CD14-positive monocyte (primary cell): Measurements from ENCODE around the gene SUFU. TPM values are rescaled to one million over a fixed set of nuclear protein-coding genes. Genes with fewer than 3 reads are reported as not detected.

Experiments
- DNase-seq, 3 donors: peaks; one replicate each; pipeline ENCODE4 v3.0.0-alpha.2; 2011 to 2022
- H2AFZ ChIP-seq: 2 replicates; pipeline ENCODE4 v1.6.0; 2012; ENCODE audit warnings: mild to moderate bottlenecking, low read depth, low read length, inconsistent platforms; ENCODE audit not compliant: insufficient read depth, poor library complexity, severe bottlenecking
- H3K27ac ChIP-seq, 2 donors: 1 replicate in 1 of 2; 2 replicates in 1 of 2; pipeline ENCODE4 v1.5.1; 2012 to 2013; ENCODE audit warnings: low read length in 2 of 2, control low read depth in 1 of 2, inconsistent platforms in 1 of 2, low read depth in 1 of 2, mild to moderate bottlenecking in 1 of 2
- H3K27me3 ChIP-seq, 2 donors: one replicate each; pipeline versions ENCODE4 v1.6.0 to v1.6.1; 2011 to 2013; ENCODE audit warnings: low read length in 2 of 2; ENCODE audit not compliant: control insufficient read depth in 2 of 2, insufficient read depth in 2 of 2
- H3K36me3 ChIP-seq, 2 donors: replicated peaks in 1 of 2; 1 replicate in 1 of 2; 2 replicates in 1 of 2; pipeline versions ENCODE4 v1.5.1 to v1.6.1; 2012 to 2013; ENCODE audit warnings: low read length in 2 of 2, control low read depth in 1 of 2, inconsistent platforms in 1 of 2, mild to moderate bottlenecking in 1 of 2; ENCODE audit not compliant: insufficient read depth in 2 of 2, control insufficient read depth in 1 of 2
- H3K4me1 ChIP-seq, 2 donors: 1 replicate in 1 of 2; 2 replicates in 1 of 2; pipeline versions ENCODE4 v1.5.1 to v1.6.1; 2012 to 2013; ENCODE audit warnings: low read length in 2 of 2, control low read depth in 1 of 2, inconsistent platforms in 1 of 2, mild to moderate bottlenecking in 1 of 2, moderate library complexity in 1 of 2; ENCODE audit not compliant: insufficient read depth in 2 of 2, control insufficient read depth in 1 of 2
- H3K4me2 ChIP-seq: replicated peaks from 2 replicates; pipeline ENCODE3; 2012; ENCODE audit warnings: low read length, moderate library complexity, mild to moderate bottlenecking; ENCODE audit not compliant: poor library complexity, severe bottlenecking; ENCODE audit errors: extremely low read depth
- H3K4me3 ChIP-seq, 3 experiments: fragments of 200-600 bp in 1 of 3; sonication (generic) in 1 of 3; replicated peaks in 1 of 3; 1 replicate in 2 of 3; 2 replicates in 1 of 3; pipeline ENCODE4 v1.5.1; 2011 to 2013; ENCODE audit warnings: low read length in 3 of 3, mild to moderate bottlenecking in 3 of 3, control low read depth in 2 of 3, low read depth in 2 of 3, inconsistent platforms in 1 of 3, moderate library complexity in 1 of 3
- H3K79me2 ChIP-seq: 2 replicates; pipeline ENCODE4 v1.6.0; 2012; ENCODE audit warnings: mild to moderate bottlenecking, control low read depth, inconsistent platforms, low read length, moderate library complexity; ENCODE audit not compliant: insufficient read depth
- H3K9ac ChIP-seq: 2 replicates; pipeline ENCODE4 v1.6.0; 2017; ENCODE audit warnings: low read length, mild to moderate bottlenecking; ENCODE audit not compliant: insufficient read depth, poor library complexity, severe bottlenecking
- H3K9me3 ChIP-seq, 2 donors: replicated peaks in 1 of 2; 1 replicate in 1 of 2; 2 replicates in 1 of 2; pipeline versions ENCODE4 v1.5.1 to v1.6.1; 2012 to 2013; ENCODE audit warnings: low read length in 2 of 2, control low read depth in 1 of 2; ENCODE audit not compliant: control insufficient read depth in 1 of 2, insufficient read depth in 1 of 2
- H4K20me1 ChIP-seq: 2 replicates; pipeline ENCODE4 v1.6.0; 2012; ENCODE audit warnings: mild to moderate bottlenecking, low read length, control low read depth, moderate library complexity; ENCODE audit not compliant: insufficient read depth
- H3K27ac Mint-ChIP-seq, 7 donors: one replicate each; pipeline ENCODE4 v1.8.0; 2020; ENCODE audit warnings: mild to moderate bottlenecking in 7 of 7, mixed read lengths in 7 of 7, moderate library complexity in 6 of 7, inconsistent platforms in 2 of 7
- H3K27me3 Mint-ChIP-seq, 3 donors: one replicate each; pipeline ENCODE4 v1.8.0; 2021 to 2022; ENCODE audit warnings: low read depth in 3 of 3, mild to moderate bottlenecking in 3 of 3, mixed read lengths in 3 of 3, moderate library complexity in 3 of 3, inconsistent platforms in 1 of 3
- H3K36me3 Mint-ChIP-seq, 2 donors: one replicate each; pipeline ENCODE4 v1.8.0; 2020; ENCODE audit warnings: mixed read lengths in 2 of 2, inconsistent platforms in 1 of 2, mild to moderate bottlenecking in 1 of 2
- H3K4me1 Mint-ChIP-seq: one replicate; pipeline ENCODE4 v1.8.0; 2020; ENCODE audit warnings: mild to moderate bottlenecking, mixed read lengths
- H3K4me3 Mint-ChIP-seq, 2 donors: one replicate each; pipeline ENCODE4 v1.8.0; 2020; ENCODE audit warnings: mild to moderate bottlenecking in 2 of 2, mixed read lengths in 2 of 2, moderate library complexity in 1 of 2
- H3K9me3 Mint-ChIP-seq, 7 donors: one replicate each; pipeline ENCODE4 v1.8.0; 2020 to 2022; ENCODE audit warnings: mixed read lengths in 7 of 7, mild to moderate bottlenecking in 6 of 7, moderate library complexity in 6 of 7, inconsistent platforms in 2 of 7
- CTCF ChIP-seq: fragments of 200-600 bp; IDR thresholded peaks from one replicate; pipeline ENCODE4 v1.8.0; 2022; ENCODE audit warnings: antibody characterized with exemption, mild to moderate bottlenecking
- WGBS: methylation state at CpG from one replicate; pipeline ENCODE4 v1.1.5; 2013; ENCODE audit warnings: missing lambda C conversion rate; ENCODE audit not compliant: insufficient coverage; 5-methylcytosine and 5-hydroxymethylcytosine counted together
- intact Hi-C, 2 donors: fragments of 100-400 bp; cut with micrococcal nuclease; formaldehyde crosslinking; loops; one replicate each; pipeline versions ENCODE4 v1.15.0 to v1.15.1; 2023
- polyA plus RNA-seq, 3 donors: library from polyadenylated mRNA; depleted of rRNA in 1 of 3; unstranded in 2 of 3; stranded (reverse) in 1 of 3; fragments of 300-500 nt in 2 of 3; fragments of >200 nt in 1 of 3; fragmentation: Illumina TruSeq in 2 of 3; gene quantifications; 1 replicate in 2 of 3; 2 replicates in 1 of 3; pipeline ENCODE4 v1.2.3, GENCODE V29; 2012 to 2021

The SUFU gene
- polyA plus RNA-seq, 3 donors: 3.2 to 10.0 (median 5.7) TPM

DNA sequence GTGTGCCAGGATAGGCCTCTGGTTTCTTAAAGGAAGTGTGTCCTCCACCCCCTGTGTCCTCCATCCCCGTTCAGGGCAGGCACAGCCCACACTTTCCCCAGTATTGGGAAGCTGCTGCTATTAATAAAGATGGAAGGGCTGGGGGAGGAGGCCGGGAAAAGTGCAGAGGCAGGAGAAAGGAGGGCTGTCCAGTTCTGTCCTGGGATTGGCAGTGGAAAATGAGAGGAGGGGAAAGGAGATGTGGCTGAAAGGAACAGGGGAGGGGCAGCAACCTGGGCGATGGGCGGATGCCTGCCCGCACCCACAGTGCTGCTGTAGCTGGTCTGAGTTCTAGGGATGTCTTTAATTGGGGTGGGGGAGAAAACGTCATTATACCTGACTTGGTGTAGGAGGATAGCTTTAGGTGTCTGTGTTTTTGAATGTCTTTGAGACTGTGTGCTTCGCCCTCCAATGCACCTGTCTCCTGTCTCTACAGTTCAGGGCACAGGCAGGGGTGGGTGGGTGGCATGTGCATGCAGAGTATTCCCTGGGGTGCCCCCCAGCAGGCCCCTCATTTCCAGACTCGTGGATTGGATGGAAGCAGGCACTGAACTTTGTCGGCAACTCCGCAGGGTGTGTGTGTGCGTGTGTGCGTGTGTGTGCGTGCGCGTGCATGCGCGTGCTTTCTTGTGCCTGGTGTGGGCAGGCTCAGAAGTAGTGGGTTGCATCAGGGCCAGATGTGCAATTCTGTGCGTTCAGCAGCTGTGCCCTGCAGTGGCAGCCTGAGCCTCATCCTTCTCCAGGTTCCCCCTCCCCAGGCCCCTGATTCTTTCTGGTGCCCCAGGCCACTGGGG lies 143.1 kb downstream of the SUFU start:
- H3K4me3 ChIP-seq: peak overlapping the region; percentile 71 to 99 (median 76)
- peak overlapping the region; percentile 89 for H3K4me2 ChIP-seq
- WGBS: 12% methylated on average over 16 of the region's 18 CpGs
- Mint-ChIP-seq H3K9me3 (peaks cover 0 to 2% (median 0%) of the 10 kb centered on the region in 7 donors), H3K36me3 (peaks cover 24 to 44% of the 10 kb centered on the region in 2 donors), H3K4me3 (peak overlapping the region; percentile 99), H3K27me3 (peaks cover 0 to 3% (median 0%) of the 10 kb centered on the region in 3 donors), H3K4me1 (peaks cover 55% of the 10 kb centered on the region), H3K27ac (peak overlapping the region; percentile 98 to 100 (median 99))
- H3K4me1 ChIP-seq: peaks cover 54 to 56% of the 10 kb centered on the region in 2 donors
- H2AFZ ChIP-seq: no peak overlapping the region
- H3K79me2 ChIP-seq: peaks cover 95% of the 10 kb centered on the region
- peak overlapping the region; percentile 96 for H3K9ac ChIP-seq
- intact Hi-C loops: loop anchor here (2.0 to 5.0 kb wide), 2 partner anchors 28 to 65 kb away; partner anchors contain the start of genes ARL3 (in 1 of the 2) and SFXN2 (in 1 of the 2)
- H3K36me3 ChIP-seq: peaks cover 17 to 18% of the 10 kb centered on the region in 2 donors
- peaks cover 66% of the 10 kb centered on the region for H4K20me1 ChIP-seq
- no peaks in the 10 kb centered on the region for H3K27me3 ChIP-seq
- no peak for TF ChIP-seq CTCF
- H3K9me3 ChIP-seq: no peaks in the 10 kb centered on the region
- H3K27ac ChIP-seq: peak overlapping the region; percentile 87 to 99
- peak in 2 of 3 donors; percentile 57 to 60 for DNase-seq

DNA sequence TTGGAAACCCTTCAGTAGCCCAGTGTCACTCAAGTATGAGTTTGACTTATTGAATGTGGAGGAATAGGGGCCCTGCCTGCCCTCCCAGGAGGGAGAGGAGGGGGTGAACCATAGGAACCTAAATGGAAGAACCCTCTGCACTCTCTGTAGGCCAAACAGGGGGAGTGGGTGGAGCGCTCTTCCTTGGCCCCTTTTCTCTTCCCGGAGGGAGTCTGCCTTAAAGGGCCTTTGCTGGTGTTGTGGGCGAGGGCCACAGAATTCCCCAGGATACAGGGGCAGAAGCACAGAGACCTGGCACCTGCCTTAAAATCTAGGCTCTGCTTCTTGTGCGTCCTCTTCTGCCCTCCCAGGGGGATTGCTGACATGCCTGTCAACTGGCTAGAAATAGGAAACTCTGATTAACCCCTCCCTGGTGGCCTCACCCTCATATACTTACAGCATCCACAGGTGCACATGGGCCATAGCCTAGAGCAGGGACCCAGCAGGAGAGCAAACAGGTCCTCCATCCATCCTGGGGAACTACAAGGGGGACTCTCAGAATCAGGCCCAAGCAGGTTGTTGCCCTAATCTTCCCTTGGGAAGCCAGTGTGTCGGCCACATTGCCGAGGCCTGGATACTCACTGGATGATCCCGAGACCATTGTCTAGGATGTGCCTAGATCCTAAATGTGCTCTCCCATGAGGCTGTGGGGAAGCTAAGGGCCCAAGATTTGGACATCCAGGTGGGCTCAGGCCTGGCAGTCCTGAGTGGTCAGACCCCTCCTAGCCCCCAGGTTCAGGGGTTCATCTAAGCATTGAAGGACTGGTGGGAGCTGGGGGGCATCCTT lies 143.9 kb downstream of the SUFU start:
- peaks cover 62% of the 10 kb centered on the region for H3K4me1 Mint-ChIP-seq
- TF ChIP-seq CTCF: no peak
- Histone ChIP-seq H2AFZ (no peak overlapping the region), H3K9ac (peak overlapping the region; percentile 96), H3K4me2 (peak overlapping the region; percentile 89), H3K27ac (peak overlapping the region; percentile 87 to 99), H3K79me2 (peaks cover 99% of the 10 kb centered on the region), H3K4me1 (peaks cover 62 to 63% of the 10 kb centered on the region in 2 donors), H4K20me1 (peaks cover 74% of the 10 kb centered on the region), H3K9me3 (no peaks in the 10 kb centered on the region), H3K4me3 (peak overlapping the region; percentile 71 to 99 (median 76)), H3K27me3 (no peaks in the 10 kb centered on the region), H3K36me3 (peaks cover 19 to 23% of the 10 kb centered on the region in 2 donors)
- WGBS: 82% methylated on average over 6 of the region's 7 CpGs
- intact Hi-C loops: loop anchor here (2.0 to 5.0 kb wide), 2 partner anchors 27 to 65 kb away; partner anchors contain the start of genes ARL3 (in 1 of the 2) and SFXN2 (in 1 of the 2)
- H3K27me3 Mint-ChIP-seq: peaks cover 0 to 3% (median 0%) of the 10 kb centered on the region in 3 donors
- peak overlapping the region; percentile 99 for H3K4me3 Mint-ChIP-seq
- DNase-seq: no peak
- peaks cover 26 to 52% of the 10 kb centered on the region in 2 donors for H3K36me3 Mint-ChIP-seq
- peak overlapping the region; percentile 76 to 100 (median 99) for H3K27ac Mint-ChIP-seq
- peaks cover 0 to 2% (median 0%) of the 10 kb centered on the region in 7 donors for H3K9me3 Mint-ChIP-seq
